Embryonic facial prominence (tissue), 1 donor: ENCODE data around the gene RPS6KA1.

Source experiments
- DNase-seq: peaks from one replicate; pipeline ENCODE4 v3.0.0-alpha.2; 2016; ENCODE audit errors: extremely low spot score

The RPS6KA1 gene

DNA sequence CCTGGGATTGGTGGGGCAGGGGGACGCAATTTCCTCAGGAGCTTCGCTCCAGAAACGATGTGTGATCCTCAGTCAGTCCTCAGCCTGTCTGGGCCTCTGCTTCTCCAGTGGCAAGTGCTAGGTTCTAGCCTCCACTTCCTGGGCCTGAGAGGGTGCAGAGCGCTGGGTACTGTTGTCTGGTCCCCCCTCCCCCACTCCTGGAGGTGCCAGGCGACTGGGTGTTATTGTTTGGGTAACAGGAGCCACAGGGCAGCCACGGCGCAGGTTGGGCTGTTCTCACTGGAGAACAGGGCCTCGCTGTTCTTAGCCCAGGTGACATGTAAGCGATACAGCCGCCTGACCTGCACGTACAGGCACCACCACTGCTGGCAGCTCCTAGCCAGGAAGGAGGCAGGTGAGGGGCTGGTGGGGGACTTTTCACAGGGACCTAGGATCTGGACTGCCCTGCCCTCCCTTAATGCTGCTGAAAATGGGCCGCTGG is 2.1 kb downstream of the RPS6KA1 start:
- no peak for DNase-seq

DNA sequence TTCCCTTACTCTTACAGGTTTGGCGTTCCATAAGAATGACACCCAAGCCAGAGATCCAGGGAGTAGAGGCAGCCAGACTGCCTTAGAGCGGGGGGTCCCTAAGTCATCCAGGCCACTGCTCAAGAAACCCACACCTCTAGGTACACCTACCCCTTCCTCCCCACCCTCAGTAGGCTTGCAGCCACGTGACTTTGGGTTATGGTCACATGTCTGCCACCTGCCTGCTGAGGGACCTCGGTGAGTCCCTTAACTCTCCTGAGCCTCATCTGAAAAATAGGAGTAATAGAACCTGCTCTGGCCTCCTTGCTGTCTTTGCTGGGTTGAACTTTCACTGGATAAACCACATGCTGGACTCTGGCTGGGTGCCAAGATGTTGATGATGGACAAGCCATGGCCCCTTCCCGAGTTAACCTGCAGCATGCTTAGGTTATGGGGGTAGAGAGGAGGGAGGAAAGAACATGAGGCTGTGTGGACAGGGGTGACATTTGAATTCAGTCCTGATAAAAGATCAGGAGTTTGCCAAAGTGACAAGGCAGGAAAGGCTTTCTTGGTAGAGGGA is 4.5 kb downstream of the RPS6KA1 start:
- DNase-seq: no peak

DNA sequence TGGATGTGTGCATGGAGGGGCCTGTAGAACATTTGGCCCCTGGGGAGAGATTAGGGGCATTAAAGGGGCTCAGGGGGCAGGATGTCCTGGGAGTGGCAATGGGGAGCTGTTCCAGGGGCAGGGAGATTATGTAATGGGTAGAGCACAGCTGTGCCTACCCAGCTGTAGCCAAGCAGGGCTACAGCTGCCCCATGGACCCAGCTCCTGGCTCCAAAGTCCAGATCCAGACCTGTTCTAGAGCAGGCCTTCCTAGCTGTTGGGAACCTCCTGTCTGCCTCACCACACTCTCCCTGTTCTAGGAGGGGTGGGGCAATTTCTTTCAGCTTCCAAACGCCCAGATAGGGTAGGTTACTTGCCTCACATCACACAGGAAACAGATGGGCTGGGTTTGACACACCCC is 5.6 kb downstream of the RPS6KA1 start:
- DNase-seq: no peak

DNA sequence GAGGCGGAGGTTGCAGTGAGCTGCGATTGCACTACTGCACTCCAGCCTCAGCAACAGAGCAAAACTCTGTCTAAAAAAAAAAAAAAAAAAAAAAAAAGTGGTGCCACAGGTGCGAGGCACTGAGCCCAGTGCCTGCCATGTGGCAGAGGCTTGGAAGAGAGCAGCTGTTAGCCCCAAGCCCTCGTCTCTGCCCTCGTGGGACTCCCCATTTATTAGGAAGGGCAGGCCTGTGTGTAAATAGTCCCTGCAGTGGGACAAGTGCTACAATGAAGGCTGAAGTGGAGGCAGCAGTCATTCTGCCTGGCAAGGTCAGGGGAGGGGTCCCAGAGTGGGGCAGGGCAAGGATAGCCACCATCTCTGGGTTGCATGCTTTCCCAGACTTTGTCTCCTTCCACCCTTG is 6.5 kb downstream of the RPS6KA1 start:
- no peak for DNase-seq

DNA sequence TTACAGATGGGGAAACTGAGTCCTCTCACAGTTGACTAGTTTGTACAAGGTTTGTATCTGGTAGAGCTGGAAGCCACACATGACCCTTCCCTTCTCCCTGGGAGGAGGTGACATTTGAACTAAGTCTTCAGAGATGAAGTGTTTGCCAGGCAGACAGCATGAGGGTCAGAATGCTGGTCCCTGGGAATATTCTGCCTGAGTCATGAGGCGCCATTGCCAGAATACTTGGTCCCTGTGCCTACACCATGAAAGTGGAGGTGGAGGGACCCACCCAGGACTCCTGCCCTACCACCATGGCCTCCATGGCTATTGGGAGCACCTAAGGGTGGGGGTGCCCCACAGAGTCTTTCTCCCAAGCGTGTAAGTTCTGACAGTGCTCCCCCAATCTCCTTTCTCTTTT is 7.0 kb downstream of the RPS6KA1 start:
- no peak for DNase-seq

DNA sequence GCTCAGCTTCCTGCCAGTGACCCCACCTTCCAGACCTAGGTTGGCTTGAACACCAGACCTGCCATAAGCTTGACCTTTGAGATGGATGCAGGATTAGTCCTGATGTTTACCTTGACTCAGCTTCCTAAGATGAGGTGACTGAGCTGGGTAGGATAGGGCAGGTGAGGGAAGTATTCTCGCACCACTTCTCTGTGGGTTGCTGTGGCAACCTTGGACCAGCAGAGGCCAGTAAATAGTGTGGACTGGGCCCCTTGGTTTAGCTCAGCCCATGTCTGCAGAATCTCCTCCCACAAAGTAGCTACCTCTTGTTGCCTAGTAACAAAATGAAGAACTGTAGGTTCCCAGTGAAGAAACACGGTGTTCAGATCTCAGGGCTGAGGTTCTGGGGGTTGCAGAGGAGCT is 8.4 kb downstream of the RPS6KA1 start:
- DNase-seq: no peak

DNA sequence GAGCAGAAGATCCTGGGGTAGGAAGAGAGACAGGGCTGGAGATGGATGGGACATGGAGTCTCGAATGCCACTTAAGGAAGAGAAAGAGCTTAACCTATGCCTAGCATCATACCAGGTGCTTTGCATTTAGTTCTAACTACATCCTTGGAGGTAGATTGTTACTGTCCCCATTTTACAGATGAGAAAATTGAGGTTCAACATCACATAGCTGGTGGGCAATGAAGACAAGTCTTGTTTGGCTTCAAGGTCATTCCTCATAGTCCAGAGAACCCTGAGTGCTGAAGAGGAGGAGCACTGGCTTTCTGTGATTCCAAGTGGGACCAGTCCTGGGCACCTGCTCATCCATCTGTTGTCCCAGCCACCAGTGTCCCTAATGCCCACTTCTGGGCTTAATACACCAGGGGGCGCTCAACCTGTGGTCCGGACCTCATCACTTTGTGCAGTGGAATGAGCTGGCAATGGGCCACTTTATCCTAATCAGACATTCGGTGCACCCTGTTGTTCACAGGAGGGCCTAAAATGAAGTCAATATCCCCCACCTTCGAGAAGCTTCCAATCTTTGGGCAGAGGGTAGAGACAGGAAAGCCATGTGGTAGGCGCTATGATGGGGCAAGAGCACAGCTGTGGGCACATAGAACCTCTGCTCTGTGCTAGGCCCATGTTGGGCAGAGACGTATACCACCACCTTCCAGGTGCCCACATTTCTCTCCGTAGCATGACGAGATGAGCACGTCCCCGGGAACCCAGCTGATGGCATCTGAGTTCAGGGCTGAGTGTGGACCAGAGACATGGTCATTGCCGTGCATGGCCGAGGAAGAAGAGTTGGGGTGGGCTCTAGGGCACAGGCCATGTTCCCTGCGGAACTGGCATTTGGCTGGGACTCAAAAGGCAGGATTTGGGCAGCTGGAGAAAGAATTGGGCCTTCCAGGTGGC is 9.2 kb downstream of the RPS6KA1 start:
- DNase-seq: no peak

DNA sequence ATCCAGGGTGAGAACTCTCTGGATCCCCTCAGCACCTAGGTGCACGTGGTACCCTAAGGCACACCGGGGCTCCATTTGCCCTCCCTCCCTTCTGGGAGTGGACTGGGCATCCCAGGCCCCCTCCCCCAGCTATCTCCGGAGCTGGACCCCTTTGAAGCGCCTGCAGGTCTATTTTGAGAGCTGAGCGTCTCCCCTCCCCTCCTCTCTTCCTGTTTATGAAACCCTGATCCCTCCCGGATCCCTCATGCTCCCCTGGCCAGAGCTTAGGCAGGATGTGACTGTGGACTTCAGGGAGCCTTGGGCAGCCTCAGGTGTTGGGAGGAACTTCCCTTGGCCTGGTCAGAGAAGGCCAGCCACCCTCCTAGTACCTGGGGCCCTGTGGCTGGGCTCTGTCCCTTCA is 10.2 kb downstream of the RPS6KA1 start:
- no peak for DNase-seq

DNA sequence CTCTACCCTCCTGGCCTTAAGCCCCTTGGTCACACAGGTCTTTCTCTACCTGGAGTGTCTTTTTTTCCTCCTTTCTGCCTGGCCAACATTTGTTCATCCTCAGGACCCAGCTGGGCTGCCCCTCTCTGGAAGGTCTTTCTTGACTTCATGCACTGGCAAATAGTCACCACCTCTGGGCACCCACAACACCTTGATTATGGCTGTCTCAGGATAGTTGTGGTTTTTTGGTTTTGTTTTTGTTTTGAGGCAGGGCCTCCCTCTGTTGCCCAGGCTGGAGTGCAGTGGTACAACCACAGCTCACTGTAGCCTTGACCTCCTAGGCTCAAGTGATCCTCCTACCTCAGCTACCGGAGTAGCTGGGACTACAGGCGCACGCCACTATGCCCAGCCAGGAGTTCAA is 10.8 kb downstream of the RPS6KA1 start:
- no peak for DNase-seq

DNA sequence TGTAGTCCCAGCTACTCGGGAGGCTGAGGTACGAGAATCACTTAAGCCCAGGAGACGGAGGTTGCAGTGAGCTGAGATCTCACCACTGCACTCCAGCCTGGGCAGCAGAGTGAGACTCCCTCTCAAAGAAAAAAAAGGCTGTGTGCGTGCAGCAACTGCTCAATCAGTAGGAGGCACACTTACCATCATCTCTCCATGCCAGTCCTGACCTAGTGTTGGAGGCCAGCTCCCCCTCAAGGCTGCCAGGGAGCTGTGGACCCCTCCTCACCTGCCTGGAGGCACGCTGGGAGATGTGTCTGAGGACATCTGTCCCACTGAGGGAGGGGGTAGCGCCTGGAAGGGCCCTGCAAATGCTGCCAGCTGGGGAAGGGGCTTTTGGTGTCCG is 11.9 kb downstream of the RPS6KA1 start:
- no peak for DNase-seq

DNA sequence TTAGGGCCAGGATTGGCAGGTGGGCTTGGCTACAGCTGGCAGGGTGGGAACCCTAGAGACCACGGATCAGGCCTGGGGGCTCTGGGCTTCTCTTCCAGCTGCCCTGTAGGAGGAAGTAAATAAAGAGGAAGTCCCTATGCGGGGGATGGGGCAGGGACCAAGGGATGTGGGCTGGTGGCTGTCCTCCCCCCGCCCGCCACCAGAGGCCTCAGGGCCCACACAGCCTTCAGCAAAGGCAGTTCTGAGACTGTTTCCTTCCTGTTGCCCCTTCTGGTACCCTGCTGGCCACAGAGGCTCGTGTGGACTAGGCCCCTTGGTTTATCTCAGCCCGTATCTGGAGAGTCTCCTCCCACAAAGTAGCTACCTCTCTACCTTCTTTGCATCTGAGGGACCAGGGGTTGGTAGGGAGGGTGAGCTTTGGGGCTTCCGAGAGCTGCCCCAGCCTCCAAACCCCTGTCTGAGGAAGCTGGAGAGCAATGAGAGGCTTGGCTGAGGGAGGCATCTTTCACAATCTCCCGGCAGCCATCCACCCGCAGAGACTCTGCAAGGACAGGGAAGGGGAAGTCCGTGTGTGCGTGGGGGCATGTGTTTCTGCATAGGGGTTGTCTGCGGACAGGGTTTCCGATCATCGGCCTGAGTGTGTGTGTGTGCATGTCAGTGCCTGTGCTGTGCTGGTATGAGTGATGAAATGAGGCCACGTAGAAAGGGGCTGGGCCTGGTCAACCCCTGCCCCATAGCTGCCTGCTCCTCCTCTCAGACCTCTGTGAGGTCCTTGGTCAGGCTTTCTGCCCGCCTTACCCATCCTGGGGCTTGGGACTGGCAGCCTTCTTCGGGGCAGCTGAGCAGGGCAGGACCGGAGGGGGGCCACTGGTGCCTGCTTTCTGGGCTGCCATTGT is 12.5 kb downstream of the RPS6KA1 start:
- DNase-seq: no peak

DNA sequence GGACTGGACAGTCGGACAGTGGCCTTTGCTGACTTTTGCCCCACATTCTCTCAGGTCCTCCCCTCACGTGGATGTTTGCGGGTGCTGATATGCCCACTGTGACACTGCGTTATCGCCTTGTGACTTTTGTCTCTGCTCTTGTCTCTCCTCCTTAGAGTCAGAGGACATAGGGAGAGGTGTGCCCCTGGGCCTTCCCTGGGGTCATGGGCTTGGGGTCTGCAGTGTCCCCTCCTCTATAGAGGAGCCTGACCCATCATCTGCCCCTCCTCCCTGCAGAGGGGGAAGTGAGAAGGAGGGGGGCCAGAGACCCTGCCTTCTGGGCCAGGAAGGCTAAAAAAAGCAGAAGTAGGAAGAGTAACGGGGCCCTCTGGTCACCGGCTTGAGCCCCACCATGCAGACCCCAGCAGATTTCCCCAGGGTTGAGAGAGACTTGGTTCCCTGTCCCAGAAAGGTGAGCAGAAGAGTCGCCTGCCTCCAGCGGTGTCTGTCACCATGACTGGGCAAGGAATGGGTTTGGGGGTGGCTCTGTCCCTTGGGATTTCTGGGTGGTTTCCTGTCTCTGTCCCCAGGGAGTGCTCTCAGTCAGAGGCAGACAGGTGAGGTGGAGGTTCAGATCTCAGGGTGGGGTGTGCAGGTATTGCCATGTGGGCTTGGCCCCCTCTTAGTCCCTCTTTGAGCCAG is 13.3 kb downstream of the RPS6KA1 start:
- DNase-seq: no peak

DNA sequence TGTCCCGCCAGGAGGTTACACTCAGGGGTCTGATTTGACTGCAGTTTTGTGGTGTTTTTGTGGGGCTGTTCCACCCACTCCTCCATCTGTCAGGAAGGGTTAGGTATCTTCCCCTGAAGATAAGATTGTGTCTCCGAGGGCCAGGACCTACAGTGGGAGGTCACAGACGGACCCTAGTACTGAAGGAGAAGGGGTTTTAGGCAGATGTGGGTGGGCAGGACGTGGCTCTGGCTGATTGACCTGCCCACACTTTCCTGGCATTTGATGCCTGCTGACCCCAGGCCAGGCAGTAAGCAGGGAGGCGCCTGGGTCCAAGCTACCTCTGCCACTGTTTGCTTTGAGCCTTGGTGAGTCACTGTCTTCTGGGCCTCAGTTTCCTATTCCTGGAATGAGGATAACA is 13.9 kb downstream of the RPS6KA1 start:
- no peak for DNase-seq

DNA sequence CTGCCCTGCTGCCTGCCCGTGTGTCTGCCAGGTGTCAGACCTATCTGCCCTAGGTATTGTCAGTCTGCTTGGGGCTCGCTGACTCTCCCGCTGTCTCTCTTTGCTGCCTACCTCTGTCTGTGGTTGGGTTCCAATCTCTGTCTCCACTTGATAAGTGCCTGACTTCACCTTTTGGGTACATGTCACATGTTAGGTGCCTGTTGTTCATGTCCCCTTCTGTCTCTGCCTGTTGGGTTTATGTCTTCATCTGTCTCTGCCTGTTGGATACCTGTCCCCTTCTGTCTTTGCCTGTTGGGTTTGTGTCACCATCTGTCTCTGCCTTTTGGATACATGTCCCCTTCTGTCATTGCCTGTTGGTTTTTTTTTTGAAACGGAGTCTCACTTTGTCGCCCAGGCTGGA is 14.6 kb downstream of the RPS6KA1 start:
- DNase-seq: no peak

DNA sequence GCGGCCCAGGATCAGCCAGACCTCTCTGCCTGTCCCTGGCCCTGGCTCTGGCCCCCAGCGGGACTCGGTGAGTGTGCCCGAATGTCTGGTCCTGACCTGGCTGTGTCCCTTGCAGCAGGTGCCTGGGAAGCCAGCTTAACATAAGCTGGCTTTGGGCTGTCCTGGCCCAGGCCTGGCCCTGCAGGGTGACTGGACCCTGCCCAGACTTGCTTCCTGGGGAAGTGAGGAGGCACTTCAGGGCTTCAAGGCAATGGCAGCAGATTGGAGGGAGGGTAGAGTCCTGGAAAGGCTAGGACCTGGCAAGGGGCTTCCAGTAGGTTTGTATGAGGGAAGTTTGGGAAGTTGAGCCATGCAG is 16.4 kb downstream of the RPS6KA1 start:
- DNase-seq: no peak

DNA sequence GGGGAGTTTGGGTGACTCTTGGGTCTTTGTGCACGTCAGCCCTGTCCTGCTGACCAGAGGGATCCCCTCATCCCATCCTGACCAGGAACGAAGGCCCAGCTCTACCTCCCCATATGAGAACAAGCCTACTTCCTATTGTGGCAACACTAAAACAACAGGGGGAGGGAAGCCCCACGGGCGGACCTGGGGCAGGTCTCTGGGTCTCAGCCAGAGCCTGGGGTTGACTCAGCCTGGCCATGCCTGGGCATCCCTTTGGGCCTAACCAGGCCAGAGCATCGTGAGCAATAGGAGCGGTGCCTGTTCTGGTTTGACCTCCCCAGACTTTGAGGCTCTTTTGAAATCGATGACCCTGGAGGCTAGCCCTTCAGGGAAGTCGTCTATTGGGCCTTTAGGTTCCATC is 16.8 kb downstream of the RPS6KA1 start:
- no peak for DNase-seq

DNA sequence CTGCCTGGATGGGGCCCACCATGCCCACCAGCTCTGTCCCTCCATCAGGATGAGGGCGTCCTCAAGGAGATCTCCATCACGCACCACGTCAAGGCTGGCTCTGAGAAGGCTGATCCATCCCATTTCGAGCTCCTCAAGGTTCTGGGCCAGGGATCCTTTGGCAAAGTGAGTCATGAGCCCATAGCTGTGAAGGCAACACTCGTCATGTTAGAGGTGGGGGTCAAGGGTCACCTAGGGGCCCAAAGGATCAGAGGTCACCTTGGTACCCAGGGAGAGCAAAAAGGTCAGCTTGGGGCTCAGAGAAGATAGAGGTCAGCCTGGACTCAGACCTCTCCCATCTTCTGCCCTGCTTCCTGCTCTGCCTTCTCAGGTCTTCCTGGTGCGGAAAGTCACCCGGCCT is 17.3 kb downstream of the RPS6KA1 start:
- DNase-seq: no peak

DNA sequence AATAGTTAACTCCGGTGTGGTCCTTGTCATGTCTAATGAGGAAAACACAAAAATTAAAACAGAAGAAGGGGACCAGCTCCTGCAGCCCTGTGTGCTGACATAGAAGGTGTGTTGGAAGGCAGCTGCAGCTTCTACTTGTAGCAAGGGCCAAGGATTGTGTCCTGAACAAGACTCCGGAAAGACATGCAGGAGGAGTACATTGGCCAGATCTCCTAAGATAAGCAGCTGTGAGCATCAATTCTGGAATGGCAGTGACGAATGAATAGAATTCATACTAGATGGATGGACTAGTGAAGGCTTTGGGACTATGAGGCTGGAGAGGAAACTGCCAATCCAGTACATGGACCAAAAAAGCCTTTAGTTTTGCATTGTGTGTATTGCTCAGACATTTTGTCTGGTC is 19.3 kb downstream of the RPS6KA1 start:
- DNase-seq: no peak

DNA sequence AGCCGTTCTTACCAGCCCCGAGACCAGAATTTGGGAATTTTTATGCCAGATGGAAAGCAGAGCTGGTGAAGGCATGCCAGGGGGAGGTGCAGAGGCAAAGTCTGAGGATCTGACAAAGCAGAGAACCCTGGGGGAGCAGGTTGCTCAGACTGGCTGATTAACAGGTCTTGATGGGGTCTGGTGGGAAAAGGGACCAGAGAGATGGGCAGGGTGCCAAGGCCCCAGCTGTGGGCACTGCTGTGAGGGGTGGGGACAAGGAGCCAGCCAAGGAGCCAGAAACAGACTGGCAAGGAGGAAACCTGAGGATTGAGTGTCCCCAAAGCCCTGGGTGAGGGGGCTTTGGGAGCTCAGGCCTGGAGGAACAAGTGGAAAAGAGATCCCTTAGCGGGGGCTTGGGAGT is 21.4 kb downstream of the RPS6KA1 start:
- no peak for DNase-seq

DNA sequence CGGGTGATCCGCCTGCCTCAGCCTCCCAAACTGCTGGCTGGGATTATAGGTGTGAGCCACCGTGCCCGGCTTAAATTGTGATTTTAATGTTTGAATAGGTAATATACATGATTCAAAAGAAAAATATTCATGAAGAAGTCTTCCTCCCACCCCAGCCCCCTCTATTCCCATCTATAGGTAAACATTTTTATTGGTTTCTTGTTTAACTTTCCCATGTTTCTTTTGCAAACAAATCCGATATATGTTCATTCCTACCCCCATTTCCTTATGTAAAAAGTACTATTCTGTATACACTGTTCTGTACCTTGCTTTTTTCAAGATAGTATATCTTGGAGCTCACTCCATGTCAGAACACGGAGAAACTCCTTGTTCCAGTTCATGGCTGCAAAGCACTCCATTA is 23.2 kb downstream of the RPS6KA1 start:
- no peak for DNase-seq

DNA sequence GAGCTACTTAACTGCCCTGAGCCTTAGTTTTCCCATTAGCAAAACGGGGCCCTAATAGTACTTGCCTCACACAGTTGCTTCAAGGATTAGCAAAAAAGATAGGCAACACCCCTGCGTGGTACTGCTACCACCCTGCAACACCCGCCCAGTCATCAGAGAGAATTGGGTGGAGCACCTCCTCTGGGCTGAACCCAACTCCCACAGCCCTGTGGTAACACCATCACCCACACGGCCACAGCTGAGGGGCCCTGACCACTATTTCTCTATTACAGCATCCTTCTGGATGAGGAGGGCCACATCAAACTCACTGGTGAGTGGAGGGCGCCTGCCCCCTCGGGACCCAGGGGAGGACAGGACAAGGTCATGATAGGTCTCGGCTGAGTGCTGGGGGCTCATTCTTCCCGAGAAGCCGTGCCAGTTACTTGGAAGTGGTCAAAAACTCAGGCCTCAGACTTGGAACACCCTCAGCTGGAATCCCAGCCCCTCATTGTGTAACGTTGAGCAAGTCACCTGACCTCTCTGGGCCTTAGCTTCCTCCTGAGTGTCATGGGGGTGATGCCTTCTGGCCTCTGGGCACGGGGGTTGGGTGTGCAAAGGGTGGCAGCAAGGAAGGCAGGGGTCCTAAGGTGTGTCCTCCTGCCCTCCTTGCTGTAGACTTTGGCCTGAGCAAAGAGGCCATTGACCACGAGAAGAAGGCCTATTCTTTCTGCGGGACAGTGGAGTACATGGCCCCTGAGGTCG is 24.6 kb downstream of the RPS6KA1 start:
- DNase-seq: no peak
